HL-60/S4 treated with retinoic acid at 250 ng/mL for 4 days and 3 days (cell line): ENCODE results near the gene DGKI.

Experiments used
- in situ Hi-C: fragments of 300-500 bp; cut with MboI; formaldehyde crosslinking; loops from 2 replicates; pipeline ENCODE4 v1.7.0; 2022; ENCODE audit warnings: low sequenced_read_pairs

DGKI gene

DNA sequence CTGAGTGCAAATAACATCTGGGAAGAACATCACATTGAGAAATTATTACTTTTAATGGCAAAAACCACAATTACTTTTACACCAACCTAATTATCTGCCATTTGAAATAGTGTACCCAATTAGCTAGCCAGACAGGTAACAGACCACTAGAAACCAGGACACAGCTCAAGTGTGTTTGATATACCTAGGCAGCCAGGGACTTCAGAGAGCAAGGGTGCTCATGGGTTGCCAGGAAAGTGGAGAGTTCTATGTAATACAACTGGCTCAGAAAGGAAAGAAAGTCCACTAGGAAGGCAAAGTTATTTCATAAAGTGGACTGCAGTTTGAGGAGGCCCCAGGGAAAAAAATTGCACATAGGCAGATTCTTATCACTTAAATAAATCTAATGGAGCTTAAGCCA is 453.2 kb downstream of the DGKI start:
- in situ Hi-C loops = no loop called here

- in situ Hi-C loops = no loop called here
These were observed 456.7 kb downstream of the DGKI start for GRCh38 chr7:137390076-137390475.

GRCh38 chr7:137388916-137389315 is 457.9 kb downstream of the DGKI start:
- in situ Hi-C loops = no loop called here

GRCh38 chr7:137386966-137387365 is 459.8 kb downstream of the DGKI start:
- in situ Hi-C loops = no loop called here

DNA sequence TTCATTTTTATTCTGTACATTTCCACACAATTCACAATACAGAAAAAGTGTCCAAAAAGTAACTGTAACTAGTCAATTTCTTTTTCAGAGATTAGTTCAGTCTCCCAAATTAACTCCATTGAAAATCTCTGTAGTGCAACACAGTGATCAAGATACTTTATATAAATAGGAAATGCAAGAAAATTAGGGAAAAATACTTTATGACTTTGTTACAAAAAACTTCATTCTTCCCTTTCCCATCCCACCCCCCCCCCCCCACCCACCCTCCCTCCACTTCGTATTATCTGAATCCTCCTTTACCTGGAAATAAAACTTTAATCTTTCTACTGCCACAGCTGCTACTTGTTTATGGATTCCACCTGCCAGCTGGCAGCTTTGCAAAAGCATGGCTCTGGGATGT is 465.7 kb downstream of the DGKI start:
- in situ Hi-C loops = no loop called here

DNA sequence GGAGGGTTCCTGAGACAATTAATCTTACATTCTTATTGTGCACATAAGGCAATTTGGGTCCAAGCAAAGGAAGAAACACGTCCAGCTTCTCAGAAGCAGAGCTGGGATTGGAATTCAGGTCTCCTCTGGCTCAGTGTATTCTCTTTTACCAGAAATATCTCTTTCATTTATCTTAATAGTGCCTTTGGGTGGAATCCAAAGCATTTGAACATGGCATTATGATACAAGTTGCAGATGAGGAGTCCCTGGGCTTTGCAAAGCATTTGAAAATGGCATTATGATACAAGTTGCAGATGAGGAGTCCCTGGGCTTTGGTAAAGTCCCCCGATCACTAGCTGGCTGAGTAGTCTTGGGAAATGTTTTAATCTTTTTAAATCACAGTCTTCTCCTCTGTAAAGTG is 473.3 kb downstream of the DGKI start:
- in situ Hi-C loops = no loop called here

DNA sequence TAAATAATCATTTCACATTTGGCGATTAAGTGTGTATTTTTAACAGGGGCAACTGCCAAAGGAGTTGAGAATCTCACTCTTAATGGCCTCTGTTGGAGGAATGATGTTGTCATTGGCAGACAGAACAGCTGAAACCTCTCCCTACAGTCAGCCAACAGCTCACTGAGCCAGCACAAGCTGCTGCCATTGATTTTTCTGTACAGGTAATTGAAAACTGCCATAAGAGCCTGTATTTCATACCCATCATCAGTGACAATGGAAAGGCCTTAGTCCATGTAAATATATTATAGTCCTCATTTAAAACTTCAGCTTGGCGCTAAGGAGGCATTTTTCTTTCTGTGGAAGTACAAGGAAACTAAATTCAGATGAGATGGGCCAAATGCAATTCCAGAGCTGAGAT is 475.2 kb downstream of the DGKI start:
- in situ Hi-C loops = no loop called here

GRCh38 chr7:137366995-137367394 is 479.8 kb downstream of the DGKI start:
- in situ Hi-C loops = no loop called here

DNA sequence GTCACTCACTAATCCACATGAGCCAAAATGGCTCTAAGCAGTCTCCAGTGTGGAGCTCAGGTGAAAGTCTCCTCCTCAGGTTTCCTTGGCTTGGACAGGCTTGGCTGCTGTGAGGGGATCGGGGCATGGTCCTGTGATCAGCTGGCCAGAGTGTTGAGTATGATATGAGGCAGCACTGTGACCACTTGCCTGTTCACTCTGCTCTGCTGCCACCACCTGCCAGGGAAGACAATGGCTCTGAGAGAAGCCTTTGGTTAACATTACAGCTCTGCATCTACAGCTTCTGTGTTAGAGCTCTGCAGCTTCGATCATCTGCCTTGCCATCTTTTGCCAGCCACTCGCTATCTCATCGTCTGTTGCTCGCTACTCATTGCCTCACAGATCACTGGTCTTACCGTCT is 483.1 kb downstream of the DGKI start:
- in situ Hi-C loops = no loop called here

DNA sequence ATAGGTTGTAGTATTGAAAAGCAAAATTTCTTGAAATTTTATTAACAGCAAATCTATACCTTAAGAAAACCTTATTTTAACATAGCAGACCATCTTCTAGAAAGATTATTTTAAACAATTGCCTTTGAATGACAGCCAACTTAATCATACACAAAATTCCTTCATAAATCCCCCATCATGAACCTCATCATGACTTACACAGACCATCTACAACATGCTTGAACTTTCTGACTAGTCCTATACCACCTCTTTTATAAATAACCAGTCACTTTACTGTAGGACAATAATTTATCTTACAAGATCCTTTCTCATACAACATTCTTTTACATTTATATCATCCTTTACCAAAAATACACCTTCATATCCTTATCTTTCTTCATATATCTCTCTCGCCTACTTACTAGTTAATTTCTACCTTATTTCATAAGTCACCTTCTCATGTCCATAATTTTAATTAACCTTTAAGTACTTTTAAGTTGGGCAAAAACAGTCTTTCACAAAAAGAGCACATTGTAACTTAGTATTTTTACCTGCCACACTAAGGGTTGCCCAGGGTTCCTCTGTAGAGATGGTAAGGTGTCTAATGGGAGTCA is 486.6 kb downstream of the DGKI start:
- in situ Hi-C loops = no loop called here

GRCh38 chr7:137354961-137355360 is 491.8 kb downstream of the DGKI start:
- in situ Hi-C loops = no loop called here

DNA sequence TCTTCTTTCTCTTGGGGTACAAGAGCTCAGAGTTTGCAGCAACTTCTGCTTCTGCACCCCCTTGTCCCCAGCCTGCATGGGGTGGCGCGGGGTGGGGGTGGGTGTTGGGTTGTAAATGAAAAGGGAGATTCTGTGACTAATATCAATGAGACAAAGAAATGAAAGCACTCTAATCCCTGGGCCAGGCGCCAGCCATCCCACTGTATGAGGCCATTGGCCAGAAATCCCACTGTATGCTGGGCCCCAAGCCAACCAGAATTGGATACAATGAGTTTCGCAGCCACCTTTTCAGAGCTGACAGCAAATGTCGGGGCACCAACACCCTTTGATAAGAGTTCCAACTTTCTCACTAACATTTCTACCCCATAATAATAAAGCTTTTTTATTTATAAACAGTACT is 492.4 kb downstream of the DGKI start:
- in situ Hi-C loops = no loop called here

- in situ Hi-C loops = no loop called here
These were observed 494.8 kb downstream of the DGKI start for GRCh38 chr7:137351941-137352340.

- in situ Hi-C loops = no loop called here
These were observed 500.9 kb downstream of the DGKI start for GRCh38 chr7:137345799-137346449.

- in situ Hi-C loops = no loop called here
These were observed 503.4 kb downstream of the DGKI start, which contains the start of gene PTN for GRCh38 chr7:137343281-137343841. Gene PTN (minus strand): TSS chr7:137343733. CDS start chr7:137254973, 88,760 bp downstream.

DNA sequence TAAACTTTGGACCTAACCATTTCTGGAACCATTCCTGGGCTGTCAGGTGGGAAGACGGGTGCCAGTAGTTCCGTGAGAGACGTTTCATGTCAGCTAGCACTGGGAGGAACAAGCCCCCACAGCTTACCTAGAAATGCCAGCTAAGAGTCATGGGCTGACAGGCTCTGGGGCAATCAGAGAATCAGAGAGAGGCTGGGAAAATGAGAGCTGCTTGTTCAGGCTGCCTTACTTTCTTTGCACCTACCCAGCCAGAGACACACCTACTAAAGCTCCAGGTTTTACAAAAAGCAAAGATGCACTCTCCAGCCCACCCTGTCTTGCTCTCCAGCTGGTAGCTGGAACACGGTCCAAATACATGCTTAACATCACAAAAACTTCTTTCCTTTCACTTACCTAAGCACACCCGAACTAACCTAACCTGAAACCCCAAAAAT is 503.9 kb downstream of the DGKI start:
- in situ Hi-C loops = no loop called here

GRCh38 chr7:137342265-137342664 is 504.5 kb downstream of the DGKI start:
- in situ Hi-C loops = no loop called here

- in situ Hi-C loops = no loop called here
These were observed 508.9 kb downstream of the DGKI start for GRCh38 chr7:137337902-137338301.

DNA sequence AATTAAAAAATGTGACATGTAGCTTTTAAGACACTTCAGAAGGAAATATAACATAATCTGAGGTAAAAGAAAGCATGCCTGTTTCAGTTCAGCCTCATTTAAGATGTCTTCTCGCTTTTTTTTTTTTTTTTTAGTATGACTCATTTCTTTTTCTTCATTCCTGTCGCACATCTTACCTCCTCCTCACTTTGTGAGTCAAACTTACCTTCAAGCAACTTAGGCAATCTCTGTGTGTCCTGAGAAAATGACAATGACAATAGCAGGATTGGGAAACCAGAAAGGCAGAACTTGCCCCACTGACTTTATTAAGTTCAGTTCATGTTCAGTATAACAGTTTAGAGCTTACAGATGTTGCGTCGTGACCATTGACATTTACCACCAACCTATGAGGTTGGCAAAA is 511.0 kb downstream of the DGKI start:
- in situ Hi-C loops = no loop called here

DNA sequence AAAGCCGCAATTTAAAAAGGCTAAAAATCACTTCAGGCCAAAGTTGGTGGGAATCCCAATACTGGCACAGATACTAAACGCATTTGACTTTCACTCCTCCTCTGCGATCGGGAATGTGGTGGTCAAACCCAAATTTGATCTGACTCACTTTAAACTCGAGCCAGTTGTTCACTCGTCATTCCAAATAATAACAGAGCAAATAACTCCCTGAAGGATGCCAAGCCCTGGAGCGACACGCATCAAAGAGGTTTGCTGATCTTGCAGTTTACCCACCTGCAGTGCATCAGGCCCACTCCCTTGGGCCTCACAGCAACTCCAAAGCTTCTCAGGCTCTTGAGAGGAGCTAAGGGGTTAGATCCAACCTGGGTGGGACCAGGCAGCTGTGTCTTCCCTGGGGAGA is 515.4 kb downstream of the DGKI start:
- in situ Hi-C loops = no loop called here
